GM19397 (cell line): ENCODE measurements around the gene MID1.
"Not testable (repeated sequence)": the region's sequence is repeated elsewhere in the genome, so short reads cannot be mapped to it uniquely, and the experiment has no call there.

Source experiments
- ATAC-seq: cut with Tn5 transposase; IDR thresholded peaks from one replicate; pipeline ENCODE4 v1.9.1; 2021; ENCODE audit warnings: mild to moderate bottlenecking, moderate library complexity; ENCODE audit not compliant: unreplicated experiment

Gene MID1

GRCh38 chrX:10617186-10617998 is 3.0 kb downstream of the MID1 start:
- ATAC-seq, result no peak

DNA sequence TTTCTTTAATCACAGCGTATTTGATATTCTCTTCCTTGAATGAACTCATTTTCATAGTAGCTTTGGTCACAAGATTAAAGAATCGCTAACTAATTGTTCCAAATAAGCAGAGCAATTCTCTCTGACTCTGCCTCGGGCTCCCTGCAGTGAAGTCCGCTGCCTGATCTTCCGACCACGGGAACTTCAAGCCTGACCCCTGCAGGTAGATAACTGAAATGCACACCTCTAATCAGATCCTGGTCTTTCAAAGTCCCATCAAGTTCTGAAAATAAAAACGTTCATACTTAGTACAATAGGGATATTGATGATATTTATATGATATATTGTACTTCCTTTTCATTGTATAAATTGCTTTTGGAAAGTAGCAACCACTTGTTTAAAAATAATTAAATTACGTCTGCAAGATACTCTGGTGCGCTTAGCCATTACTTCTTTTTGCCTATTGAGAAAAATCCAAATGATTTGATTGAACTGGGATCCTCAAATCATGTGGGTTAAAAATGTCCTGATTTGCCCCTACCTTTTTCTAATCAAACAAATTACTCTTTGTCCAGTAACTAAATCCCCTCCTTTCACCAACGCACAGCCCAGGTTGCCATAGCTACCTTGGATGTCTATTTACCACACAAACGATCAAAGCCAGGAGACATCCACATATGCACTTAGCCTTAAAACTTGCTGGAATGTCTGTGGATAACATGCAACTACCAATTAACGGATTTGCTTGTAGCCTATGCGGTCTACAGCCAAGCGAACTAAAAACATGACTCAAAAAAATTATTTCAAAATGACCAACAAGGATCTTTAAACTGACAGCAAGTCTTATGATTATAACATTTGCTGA is 4.2 kb downstream of the MID1 start:
- no peak for ATAC-seq

GRCh38 chrX:10612215-10612614 is 8.2 kb downstream of the MID1 start:
- ATAC-seq, result no peak

GRCh38 chrX:10611441-10612090 is 8.8 kb downstream of the MID1 start:
- no peak for ATAC-seq

GRCh38 chrX:10608099-10608498 is 12.3 kb downstream of the MID1 start:
- ATAC-seq, result no peak

DNA sequence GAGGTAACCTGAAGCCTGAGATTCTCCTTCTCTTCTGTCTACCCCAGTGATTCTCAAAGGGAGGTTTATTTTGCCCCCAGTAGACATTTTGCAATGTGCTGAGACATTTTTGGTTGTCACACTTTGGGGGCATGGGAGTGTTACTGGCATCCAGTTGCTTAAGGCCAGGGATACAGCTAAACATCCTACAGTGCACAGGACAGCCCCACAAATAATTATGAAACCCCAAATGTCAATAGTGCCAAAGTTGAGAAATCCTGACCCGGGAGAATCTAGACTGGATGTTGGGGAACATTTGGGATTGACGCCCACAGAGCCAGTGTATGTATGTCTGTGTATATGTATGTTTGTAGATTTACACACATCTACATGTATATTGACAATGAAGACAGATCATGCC is 13.2 kb downstream of the MID1 start:
- ATAC-seq, result no peak

- ATAC-seq, result no peak
These were observed 16.8 kb downstream of the MID1 start for GRCh38 chrX:10603612-10604011.

GRCh38 chrX:10602646-10603045 is 17.7 kb downstream of the MID1 start:
- ATAC-seq, result no peak

GRCh38 chrX:10600479-10600878 is 19.9 kb downstream of the MID1 start:
- no peak for ATAC-seq

GRCh38 chrX:10598540-10598939 is 21.8 kb downstream of the MID1 start:
- no peak for ATAC-seq

- no peak for ATAC-seq
These were observed 22.5 kb downstream of the MID1 start for GRCh38 chrX:10597871-10598270.

DNA sequence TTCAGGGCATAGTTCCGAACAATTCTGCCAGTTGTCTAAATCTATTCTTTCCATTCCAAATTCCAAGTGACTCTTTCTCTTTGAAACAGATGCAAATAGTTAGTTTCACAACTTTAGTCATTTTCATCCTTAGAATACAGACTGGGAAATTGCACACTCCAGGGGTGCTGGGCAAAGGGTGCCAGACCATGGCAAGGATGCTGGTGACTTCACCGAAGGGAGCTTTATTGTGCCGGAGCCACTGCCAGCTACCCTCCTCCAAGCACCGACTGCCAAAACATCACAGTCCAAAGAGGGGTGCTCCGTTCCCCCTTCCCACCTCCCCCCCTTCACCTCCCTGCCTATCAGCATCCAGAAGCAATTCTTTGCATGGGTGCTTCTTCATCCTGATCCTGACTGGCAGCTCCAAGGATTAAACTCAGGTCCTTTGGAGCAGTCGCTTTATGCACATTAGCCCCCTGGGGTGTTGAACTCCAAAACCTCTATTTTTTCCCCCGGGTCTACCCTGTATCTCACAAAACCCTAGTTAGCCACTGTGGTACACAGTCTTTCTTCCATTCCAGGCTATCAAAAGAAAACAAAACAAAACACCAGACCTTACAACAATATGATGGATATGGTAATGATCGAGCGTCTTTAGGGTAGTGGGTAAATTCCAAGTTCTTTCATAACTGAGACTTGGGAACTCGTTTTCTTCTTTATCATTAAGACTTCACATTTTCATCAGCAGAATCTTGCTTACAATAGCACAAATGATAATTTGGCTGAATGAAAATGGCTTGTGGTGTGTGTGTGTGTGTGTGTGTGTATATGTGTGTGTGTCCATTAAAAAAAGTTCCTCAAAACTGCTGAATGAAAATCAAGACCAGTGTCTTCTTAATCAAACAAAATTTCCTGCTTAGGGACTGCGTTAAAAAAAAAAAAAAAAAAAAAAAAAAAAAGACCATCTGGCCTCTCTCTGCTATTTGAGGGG is 28.7 kb downstream of the MID1 start:
- ATAC-seq, result no peak

DNA sequence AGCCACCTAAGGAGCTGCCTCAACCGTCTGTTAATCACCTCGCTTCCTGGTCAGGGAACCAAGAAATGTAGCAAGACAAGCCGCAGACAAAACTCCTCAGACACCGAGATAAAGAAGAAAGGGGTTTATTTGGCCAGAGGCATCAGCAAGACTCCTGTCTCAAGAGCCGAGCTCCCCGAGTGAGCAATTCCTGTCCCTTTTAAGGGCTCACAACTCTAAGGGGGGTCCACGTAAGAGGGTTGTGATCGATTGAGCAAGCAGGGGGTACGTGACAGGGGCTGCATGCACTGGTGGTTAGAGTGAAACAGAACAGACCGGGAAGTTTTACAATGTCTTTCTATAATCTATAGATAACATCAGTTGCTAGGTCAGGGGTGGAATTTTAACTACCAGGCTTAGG is 30.6 kb downstream of the MID1 start:
- ATAC-seq, result not testable (repeated sequence)

DNA sequence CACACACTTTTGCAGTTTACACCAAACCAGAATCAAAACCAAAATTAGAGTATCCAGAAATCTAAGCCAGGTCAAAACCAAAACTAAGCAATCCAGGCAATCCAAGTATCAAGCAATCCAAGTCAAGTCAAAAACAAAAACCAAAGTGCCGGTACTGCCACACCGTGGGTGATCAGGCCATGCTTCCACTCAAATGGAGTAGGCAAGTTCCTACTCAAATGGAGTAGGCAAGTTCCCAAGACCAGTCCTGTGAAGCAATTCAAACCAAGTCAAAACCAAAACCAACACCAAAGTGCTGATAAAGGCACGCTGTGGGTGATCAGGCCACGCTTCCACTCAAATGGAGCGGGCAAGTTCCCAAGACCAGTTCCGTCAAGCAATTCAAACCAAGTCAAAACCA is 31.3 kb downstream of the MID1 start:
- ATAC-seq, result no peak

DNA sequence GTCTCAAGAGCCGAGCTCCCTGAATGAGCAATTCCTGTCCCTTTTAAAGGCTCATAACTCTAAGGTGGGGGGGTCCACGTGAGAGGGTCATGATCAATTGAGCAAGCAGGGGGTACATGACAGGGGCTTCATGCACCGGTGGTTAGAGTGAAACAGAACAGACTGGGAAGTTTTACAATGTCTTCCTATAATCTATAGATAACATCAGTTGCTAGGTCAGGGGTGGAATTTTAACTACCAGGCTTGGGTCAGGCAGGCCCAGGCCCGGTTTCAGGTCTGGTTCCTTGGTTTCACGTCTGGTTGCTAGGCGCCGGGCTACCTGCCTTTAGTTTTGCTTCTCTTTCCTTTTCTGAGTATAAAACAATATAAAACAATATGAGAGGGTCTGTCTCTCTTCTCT is 35.5 kb downstream of the MID1 start:
- not testable (repeated sequence) for ATAC-seq

DNA sequence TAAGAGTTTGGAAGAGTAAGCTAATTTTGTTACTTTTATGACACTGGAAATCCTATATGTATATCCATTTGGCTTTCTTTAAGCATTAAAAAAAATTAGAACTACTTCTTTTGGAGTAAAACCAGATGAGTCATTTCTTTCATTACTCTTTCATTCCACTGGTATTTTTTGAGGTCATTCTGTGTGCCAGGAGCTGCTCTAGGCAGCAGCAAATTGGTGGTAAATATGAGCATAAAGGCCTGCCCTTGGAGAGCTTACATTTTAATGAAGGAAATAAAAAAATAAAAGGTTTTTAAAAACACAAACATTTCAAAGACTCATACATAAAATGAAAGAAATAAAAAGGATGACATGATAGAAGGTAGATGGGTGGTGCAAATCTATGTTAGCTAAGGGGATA is 37.4 kb downstream of the MID1 start:
- ATAC-seq, result no peak

DNA sequence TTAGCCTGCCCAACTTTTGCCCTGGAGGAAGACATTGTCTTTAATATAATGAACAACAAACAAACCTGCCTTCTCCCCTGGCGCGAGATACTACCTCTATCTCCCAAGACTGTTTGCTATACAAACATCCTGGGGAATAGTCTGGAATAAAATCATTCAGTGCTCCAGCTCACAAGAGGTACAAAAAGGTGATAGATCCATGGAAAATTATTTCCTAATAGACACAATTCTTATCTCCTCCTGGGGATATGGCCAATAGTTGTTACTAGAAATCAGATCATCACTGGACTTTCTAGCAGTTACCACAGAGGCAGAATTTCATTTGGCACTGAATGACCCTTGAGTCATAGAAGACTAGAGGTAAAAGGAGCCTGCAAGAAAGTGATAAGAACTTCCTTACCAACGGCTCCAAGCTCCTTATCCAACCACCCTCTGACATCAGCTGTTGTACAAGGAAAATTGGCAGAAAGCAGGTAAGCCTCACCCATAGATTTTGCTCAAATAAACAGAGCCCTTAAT is 38.1 kb downstream of the MID1 start:
- ATAC-seq, result no peak

GRCh38 chrX:10579112-10580011 is 41.0 kb downstream of the MID1 start:
- ATAC-seq, result no peak

GRCh38 chrX:10578527-10578926 is 41.9 kb downstream of the MID1 start:
- no peak for ATAC-seq
